Choroid plexus epithelial cell (primary cell): ENCODE results near the gene TET1.
"Not testable (repeated sequence)": the region's sequence is repeated elsewhere in the genome, so short reads cannot be mapped to it uniquely, and the experiment has no call there.

Source experiments
- DNase-seq: peaks from one replicate; pipeline ENCODE4 v3.0.0-alpha.2; 2010; ENCODE audit warnings: low read depth
- H3K4me3 ChIP-seq: 2 replicates; pipeline ENCODE4 v1.5.1; 2011; ENCODE audit warnings: low read depth, mild to moderate bottlenecking, control low read depth, low read length, moderate library complexity
- TF ChIP-seq, protein P1 (sequence below): conservative IDR thresholded peaks from 2 replicates; pipeline ENCODE4 v1.5.1; 2011; ENCODE audit warnings: low read depth, mild to moderate bottlenecking, control low read depth, inconsistent platforms, low read length, moderate library complexity

TET1 gene

DNA sequence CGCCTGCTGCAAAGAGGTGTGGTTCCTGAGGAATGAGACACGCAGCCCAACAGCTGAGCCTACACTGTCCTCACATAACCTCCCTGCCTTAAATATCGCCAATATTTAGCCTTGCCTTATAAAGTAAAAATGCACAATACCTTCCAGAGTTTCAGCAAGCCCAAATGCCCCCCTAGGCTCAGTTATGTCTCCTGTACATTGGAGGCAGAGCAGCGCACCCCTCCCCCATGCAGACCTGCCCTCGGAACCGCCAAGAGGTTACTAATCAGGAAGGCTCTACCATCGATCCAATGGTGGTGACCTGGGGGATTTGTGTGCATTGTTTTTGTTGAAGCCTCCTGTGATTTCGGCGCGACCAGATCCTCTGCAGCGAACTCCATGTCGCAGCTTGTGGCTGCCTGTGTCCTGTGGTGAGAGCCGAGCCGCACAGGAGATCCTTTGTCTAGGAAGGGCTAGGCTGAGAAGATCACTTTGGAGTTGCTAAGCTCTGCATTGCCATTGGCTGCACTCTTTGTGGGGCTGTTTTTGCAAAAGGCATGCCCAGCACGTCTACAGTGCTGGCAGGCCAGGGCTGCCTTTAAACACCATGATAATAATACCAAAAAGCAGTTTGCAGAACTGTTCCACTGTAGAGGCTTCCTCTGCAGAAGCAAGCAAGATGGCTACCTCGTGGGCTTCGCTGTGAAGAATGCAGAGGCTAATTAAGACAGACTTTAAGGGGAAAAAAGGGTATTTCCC is 40.1 kb downstream of the TET1 start:
- peak; percentile 88 for DNase-seq
- TF ChIP-seq, protein P1, sequence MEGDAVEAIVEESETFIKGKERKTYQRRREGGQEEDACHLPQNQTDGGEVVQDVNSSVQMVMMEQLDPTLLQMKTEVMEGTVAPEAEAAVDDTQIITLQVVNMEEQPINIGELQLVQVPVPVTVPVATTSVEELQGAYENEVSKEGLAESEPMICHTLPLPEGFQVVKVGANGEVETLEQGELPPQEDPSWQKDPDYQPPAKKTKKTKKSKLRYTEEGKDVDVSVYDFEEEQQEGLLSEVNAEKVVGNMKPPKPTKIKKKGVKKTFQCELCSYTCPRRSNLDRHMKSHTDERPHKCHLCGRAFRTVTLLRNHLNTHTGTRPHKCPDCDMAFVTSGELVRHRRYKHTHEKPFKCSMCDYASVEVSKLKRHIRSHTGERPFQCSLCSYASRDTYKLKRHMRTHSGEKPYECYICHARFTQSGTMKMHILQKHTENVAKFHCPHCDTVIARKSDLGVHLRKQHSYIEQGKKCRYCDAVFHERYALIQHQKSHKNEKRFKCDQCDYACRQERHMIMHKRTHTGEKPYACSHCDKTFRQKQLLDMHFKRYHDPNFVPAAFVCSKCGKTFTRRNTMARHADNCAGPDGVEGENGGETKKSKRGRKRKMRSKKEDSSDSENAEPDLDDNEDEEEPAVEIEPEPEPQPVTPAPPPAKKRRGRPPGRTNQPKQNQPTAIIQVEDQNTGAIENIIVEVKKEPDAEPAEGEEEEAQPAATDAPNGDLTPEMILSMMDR = no peak
- H3K4me3 ChIP-seq = peak overlapping the region; percentile 64

DNA sequence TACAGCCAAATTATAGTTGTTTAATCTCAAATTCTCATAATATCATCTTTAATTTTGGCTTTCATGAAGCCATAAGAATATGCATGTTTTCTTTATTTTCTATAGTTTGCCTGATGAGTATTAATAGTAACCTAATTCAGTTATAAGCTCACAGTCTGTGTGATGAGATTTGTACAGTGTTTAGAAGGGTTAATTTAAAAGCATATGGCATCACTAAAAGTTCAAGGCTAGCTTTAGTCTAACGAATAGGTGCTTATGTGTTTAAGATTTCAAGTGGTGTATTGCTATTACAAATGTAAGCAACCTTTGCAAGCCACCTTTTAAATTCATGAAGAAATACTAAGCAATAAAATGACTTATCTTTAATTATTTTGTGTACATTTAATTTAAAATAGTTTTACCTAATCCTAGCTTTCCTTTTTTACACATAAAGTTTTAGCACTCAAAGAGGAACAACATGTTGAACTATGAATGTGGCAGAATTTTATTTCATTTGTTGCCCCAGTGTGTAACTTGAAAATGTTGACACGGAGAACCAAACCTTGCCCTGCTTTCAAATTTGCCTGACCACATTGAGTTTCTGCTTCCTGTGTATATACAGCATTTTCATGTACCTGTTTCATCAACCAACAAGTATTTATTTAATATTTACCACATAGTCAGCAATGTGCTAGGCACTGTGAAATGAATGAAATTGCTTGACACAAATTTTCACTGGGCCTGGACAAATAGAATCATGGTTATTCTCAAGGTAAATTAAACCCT is 41.5 kb downstream of the TET1 start:
- H3K4me3 ChIP-seq = peak overlapping the region; percentile 1
- DNase-seq = no peak
- TF ChIP-seq, protein P1 = no peak

DNA sequence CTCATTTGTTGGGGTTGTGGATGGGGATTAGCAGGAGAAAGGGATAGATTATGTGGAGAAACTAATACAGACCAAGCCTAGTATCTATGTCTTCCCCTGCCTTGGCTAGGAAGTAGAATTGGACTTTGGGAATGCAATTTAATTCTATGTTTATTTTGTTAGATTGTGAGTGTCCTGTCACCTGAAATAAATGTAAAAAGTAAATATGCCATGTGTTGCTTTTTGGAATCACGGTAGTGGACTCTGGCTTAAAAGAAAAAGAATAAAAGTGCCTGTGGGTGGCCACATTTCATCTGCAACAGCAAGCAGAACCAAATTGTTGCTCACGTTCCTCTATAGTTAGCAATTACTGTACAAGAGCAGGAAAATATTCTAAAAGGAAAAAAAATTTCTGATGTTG is 42.3 kb downstream of the TET1 start:
- no peak for DNase-seq
- H3K4me3 ChIP-seq = no peak overlapping the region

DNA sequence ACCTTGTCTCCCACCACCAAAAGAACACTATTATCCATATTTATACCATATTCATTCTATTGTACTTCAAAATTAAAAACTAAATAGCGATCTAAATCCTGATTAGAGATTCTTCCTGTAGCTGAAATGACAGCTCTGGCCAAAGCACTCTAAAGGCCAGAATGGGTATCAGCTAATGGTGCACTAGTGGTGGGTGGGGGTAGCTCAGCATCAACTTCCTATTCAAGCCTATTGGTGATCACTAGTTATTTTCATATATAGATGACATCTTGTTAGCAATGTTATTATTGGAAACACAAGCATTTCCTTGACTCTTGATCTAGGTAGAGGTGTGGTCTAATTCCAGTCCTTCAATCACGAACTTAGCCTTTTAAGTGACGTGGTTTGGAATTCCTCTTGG is 43.6 kb downstream of the TET1 start:
- H3K4me3 ChIP-seq = no peak overlapping the region
- DNase-seq = no peak
- TF ChIP-seq, protein P1 = no peak

More for the DNA sequence above, 42.3 kb downstream of the TET1 start:
- TF ChIP-seq, protein P1 = no peak

DNA sequence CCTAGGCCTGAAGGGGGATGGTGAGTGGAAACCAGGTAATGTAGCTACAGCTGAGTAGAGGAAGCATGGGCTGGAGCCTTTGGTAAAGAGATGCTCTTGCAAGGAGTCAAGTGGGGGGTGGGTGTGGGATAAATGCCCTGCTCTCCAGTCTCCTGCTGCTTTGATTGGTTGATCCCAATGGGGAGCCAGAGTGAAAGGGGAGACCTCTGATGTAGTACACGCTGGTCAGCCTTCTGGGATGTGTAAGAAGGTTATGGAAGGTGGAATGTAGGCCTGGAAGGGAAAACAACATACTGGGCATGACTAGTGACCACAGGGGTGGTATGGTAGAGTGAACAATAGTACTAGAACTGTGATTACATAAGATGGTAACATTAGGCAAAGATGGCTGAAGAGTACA is 44.3 kb downstream of the TET1 start:
- H3K4me3 ChIP-seq = no peak overlapping the region
- TF ChIP-seq, protein P1 = no peak
- DNase-seq = peak; percentile 27

DNA sequence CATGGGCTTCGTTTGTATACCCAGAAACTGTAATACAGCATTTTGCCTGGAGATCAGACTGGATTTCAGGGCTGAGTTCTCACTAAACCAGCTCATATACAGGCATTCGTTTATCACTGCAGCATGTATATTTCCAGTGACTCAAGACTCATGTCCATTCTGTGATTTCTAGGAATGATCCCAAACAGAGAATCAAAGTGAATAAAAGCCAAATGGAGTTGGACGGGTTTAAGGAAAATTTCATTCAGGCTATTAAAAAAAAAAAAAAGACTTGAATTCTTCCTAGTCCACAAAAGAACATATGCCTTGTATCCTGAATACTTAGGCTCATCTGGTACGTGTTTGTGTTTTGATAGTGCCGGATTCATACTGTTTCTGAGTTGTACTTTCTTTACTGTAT is 46.8 kb downstream of the TET1 start:
- TF ChIP-seq, protein P1 = no peak
- DNase-seq = no peak
- H3K4me3 ChIP-seq = no peak overlapping the region

DNA sequence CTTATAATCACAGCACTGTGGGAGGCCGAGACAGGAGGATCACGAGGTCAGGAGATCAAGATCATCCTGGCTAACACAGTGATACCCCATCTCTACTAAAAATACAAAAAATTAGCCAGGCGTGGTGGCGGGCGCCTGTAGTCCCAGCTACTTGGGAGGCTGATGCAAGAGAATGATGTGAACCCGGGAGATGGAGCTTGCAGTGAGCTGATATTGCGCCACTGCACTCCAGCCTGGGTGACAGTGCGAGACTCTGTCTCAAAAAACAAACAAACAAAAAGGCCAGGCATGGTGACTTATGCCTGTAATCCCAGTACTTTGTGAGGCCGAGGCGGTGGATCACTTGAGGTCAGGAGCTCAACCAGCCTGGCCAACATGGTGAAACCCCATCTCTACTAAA is 49.9 kb downstream of the TET1 start:
- not testable (repeated sequence) for DNase-seq, H3K4me3 ChIP-seq
